ENCODE results near the gene TBC1D13.

DNA sequence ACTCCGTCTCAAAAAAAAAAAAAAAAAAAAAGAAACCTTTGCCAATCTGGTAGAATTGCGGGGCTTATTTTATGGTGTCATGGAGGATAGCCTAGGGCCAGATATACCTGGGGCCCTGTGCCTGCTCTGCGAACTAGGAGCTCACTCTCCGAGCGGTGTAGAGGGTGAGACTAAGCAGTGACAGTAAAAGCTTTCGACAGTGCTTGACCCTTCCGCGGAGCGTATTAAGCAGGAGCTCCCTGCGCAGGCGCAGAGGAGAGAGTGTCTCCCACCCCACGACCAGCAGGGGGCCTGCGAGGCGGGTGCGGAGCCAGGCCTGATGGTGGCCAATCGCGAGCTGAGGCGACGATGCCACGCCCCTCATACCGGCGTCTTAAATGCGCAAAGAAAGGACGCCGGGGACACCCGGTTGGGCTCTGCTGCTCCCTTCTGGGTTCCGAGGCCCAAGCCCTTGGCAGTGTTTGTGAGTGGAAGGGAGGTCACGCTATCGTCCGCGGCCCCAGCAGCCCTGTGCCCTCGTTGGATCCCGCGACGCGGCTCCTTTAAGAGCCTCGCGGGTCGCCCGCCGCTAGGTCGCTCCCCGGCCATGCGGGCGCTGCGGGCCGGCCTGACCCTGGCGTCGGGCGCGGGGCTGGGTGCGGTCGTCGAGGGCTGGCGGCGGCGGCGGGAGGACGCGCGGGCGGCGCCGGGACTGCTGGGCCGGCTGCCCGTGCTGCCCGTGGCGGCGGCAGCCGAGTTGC is 31.2 kb downstream of the TBC1D13 start, which contains the start of gene ENDOG:
- TF ChIP-seq, protein P1, sequence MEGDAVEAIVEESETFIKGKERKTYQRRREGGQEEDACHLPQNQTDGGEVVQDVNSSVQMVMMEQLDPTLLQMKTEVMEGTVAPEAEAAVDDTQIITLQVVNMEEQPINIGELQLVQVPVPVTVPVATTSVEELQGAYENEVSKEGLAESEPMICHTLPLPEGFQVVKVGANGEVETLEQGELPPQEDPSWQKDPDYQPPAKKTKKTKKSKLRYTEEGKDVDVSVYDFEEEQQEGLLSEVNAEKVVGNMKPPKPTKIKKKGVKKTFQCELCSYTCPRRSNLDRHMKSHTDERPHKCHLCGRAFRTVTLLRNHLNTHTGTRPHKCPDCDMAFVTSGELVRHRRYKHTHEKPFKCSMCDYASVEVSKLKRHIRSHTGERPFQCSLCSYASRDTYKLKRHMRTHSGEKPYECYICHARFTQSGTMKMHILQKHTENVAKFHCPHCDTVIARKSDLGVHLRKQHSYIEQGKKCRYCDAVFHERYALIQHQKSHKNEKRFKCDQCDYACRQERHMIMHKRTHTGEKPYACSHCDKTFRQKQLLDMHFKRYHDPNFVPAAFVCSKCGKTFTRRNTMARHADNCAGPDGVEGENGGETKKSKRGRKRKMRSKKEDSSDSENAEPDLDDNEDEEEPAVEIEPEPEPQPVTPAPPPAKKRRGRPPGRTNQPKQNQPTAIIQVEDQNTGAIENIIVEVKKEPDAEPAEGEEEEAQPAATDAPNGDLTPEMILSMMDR (IDR thresholded peaks at IDR 0.05) = peak; percentile 91 to 100 (median 97)
- TF ChIP-seq POLR2A (IDR thresholded peaks at IDR 0.05) = peak; percentile 66 to 97
